Measurements from ENCODE around the gene CD1B.
"Not testable (repeated sequence)": the region's sequence is repeated elsewhere in the genome, so short reads cannot be mapped to it uniquely, and the experiment has no call there.

The CD1B gene

GRCh38 chr1:158331481-158332150 lies at the start of gene CD1B:
CD1B (minus strand) TSS chr1:158331531; CDS start chr1:158331423, 108 bp downstream.
- DNase-seq, result no peak

- no peak for DNase-seq
Observed at GRCh38 chr1:158374860-158375259, 43.5 kb upstream of the CD1B start.

GRCh38 chr1:158374101-158374500 lies 42.8 kb upstream of the CD1B start:
- DNase-seq, result not testable (repeated sequence)

GRCh38 chr1:158371188-158371953 lies 40.0 kb upstream of the CD1B start:
- DNase-seq, result no peak

GRCh38 chr1:158366783-158367182 lies 35.5 kb upstream of the CD1B start:
- no peak for DNase-seq

- no peak for DNase-seq
Observed at GRCh38 chr1:158362941-158363340, 31.6 kb upstream of the CD1B start.

- no peak for DNase-seq
Observed at GRCh38 chr1:158362482-158362881, 31.2 kb upstream of the CD1B start.

GRCh38 chr1:158357441-158357840 lies 26.1 kb upstream of the CD1B start:
- DNase-seq, result no peak

GRCh38 chr1:158356616-158357015 lies 25.3 kb upstream of the CD1B start:
- DNase-seq, result no peak

- DNase-seq, result no peak
Observed at GRCh38 chr1:158355773-158356285, 24.5 kb upstream of the CD1B start.

- no peak for DNase-seq
Observed at GRCh38 chr1:158354255-158354654, 22.9 kb upstream of the CD1B start.

GRCh38 chr1:158353303-158354075 lies 22.2 kb upstream of the CD1B start, which contains the start of gene CD1E:
CD1E (plus strand) TSS chr1:158353894; CDS start chr1:158353989, 95 bp downstream.
- no peak for DNase-seq

GRCh38 chr1:158348946-158349345 lies 17.6 kb upstream of the CD1B start:
- not testable (repeated sequence) for DNase-seq

- DNase-seq, result not testable (repeated sequence)
Observed at GRCh38 chr1:158336413-158336812, 5.1 kb upstream of the CD1B start.

- no peak for DNase-seq
Observed at GRCh38 chr1:158335213-158335532, 3.8 kb upstream of the CD1B start.

- DNase-seq, result no peak
Observed at GRCh38 chr1:158334526-158335212, 3.3 kb upstream of the CD1B start.

- no peak for DNase-seq
Observed at GRCh38 chr1:158333405-158334155, 2.2 kb upstream of the CD1B start.

GRCh38 chr1:158331106-158331425 lies 265 bp downstream of the CD1B start:
- DNase-seq, result no peak

GRCh38 chr1:158330391-158331105 lies 783 bp downstream of the CD1B start:
- DNase-seq, result no peak

- peak; percentile 31 for DNase-seq
Observed at GRCh38 chr1:158329733-158330132, 1.6 kb downstream of the CD1B start.

- no peak for DNase-seq
Observed at GRCh38 chr1:158329300-158329699, 2.0 kb downstream of the CD1B start.

GRCh38 chr1:158328426-158328825 lies 2.9 kb downstream of the CD1B start:
- no peak for DNase-seq
